ENCODE results near the gene EIF4A2. TPM values are rescaled to one million over a fixed set of nuclear protein-coding genes. Genes with fewer than 3 reads are reported as not detected.

Gene EIF4A2
- total RNA-seq, 1 experiment from 2014 or later = 446 TPM

GRCh38 chr3:186823386-186823785, 40.0 kb downstream of the EIF4A2 start:
- Histone ChIP-seq H3K4me2 (no peak overlapping the region), H3K9me2 (ENCODE audit: insufficient read depth) (no peaks in the 10 kb centered on the region), H2AFZ (no peak overlapping the region), H3K36me3 (ENCODE audit: low read depth) (no peaks in the 10 kb centered on the region), H3K27ac (no peak overlapping the region), H4K20me1 (ENCODE audit: insufficient read depth) (no peaks in the 10 kb centered on the region), H3K27me3 (ENCODE audit: insufficient read depth, low read depth) (peaks cover 6% of the 10 kb centered on the region; the same call in 1 of the 2 replicates), H3K9me3 (ENCODE audit: insufficient read depth, low read depth) (no peaks in the 10 kb centered on the region), H3K79me2 (ENCODE audit: low read depth) (peaks cover 10% of the 10 kb centered on the region), H3K4me3 (no peak overlapping the region), H3F3A (ENCODE audit: insufficient read depth, low read depth) (peaks cover 10% of the 10 kb centered on the region; the same call in 1 of the 2 replicates), H3K4me1 (replicated peaks; ENCODE audit: insufficient read depth) (peaks cover 9% of the 10 kb centered on the region)
- ChIA-PET POLR2A (ENCODE audit: unreplicated experiment) (no interaction called here), CTCF (interaction anchor here (0.7 kb wide), 1 partner anchor 203 kb away, joined by 3 read pairs; no protein-coding TSS in a partner anchor)
- no TSS peak for BruUV-seq (replicated peaks)
- TF ChIP-seq CTCF (conservative IDR thresholded peaks at IDR 0.05) = no peak
- no peak for TF ChIP-seq EZH2 (IDR thresholded peaks at IDR 0.05; ENCODE audit: low read depth)
- intact Hi-C loops (cut with micrococcal nuclease; ENCODE audit: unreplicated experiment) = loop anchor here (5.0 kb wide), 3 partner anchors 256 to 881 kb away; partner anchors contain the start of gene TBCCD1
- no peak for DNase-seq

- Histone ChIP-seq H3F3A (ENCODE audit: insufficient read depth, low read depth) (peaks cover 10% of the 10 kb centered on the region; the same call in 1 of the 2 replicates), H3K27me3 (ENCODE audit: insufficient read depth, low read depth) (peaks cover 17% of the 10 kb centered on the region), H2AFZ (no peak overlapping the region), H3K27ac (no peak overlapping the region), H3K4me1 (replicated peaks; ENCODE audit: insufficient read depth) (peaks cover 9% of the 10 kb centered on the region), H3K9me3 (ENCODE audit: insufficient read depth, low read depth) (no peaks in the 10 kb centered on the region), H3K4me2 (no peak overlapping the region), H3K9me2 (ENCODE audit: insufficient read depth) (no peaks in the 10 kb centered on the region), H3K36me3 (ENCODE audit: low read depth) (no peaks in the 10 kb centered on the region), H3K4me3 (no peak overlapping the region), H3K79me2 (ENCODE audit: low read depth) (peaks cover 10% of the 10 kb centered on the region), H4K20me1 (ENCODE audit: insufficient read depth) (no peaks in the 10 kb centered on the region)
- BruUV-seq (replicated peaks) = no TSS peak
- POLR2A ChIA-PET (ENCODE audit: unreplicated experiment) = no interaction called here
- TF ChIP-seq CTCF (conservative IDR thresholded peaks at IDR 0.05) = no peak
- no peak for TF ChIP-seq EZH2 (IDR thresholded peaks at IDR 0.05; ENCODE audit: low read depth)
- intact Hi-C loops (cut with micrococcal nuclease; ENCODE audit: unreplicated experiment) = loop anchor here (5.0 kb wide), 4 partner anchors 238 to 882 kb away; partner anchors contain the start of gene TBCCD1
- CTCF ChIA-PET = interaction anchor here (0.6 kb wide), 1 partner anchor 245 kb away, joined by 3 read pairs; no protein-coding TSS in a partner anchor
- no peak for DNase-seq
Observed at GRCh38 chr3:186824430-186825139, 41.2 kb downstream of the EIF4A2 start.

- DNase-seq = no peak
Observed at GRCh38 chr3:186825294-186825821, 42.0 kb downstream of the EIF4A2 start.

More at GRCh38 chr3:186825294-186825821, 42.0 kb downstream of the EIF4A2 start:
- Histone ChIP-seq H2AFZ (no peak overlapping the region), H3K4me1 (replicated peaks; ENCODE audit: insufficient read depth) (peaks cover 9% of the 10 kb centered on the region), H3F3A (ENCODE audit: insufficient read depth, low read depth) (peaks cover 10% of the 10 kb centered on the region; the same call in 1 of the 2 replicates), H3K27ac (no peak overlapping the region), H3K27me3 (ENCODE audit: insufficient read depth, low read depth) (peaks cover 25% of the 10 kb centered on the region), H3K79me2 (ENCODE audit: low read depth) (peaks cover 10% of the 10 kb centered on the region), H3K9me2 (ENCODE audit: insufficient read depth) (no peaks in the 10 kb centered on the region), H4K20me1 (ENCODE audit: insufficient read depth) (no peaks in the 10 kb centered on the region), H3K4me3 (no peak overlapping the region), H3K9me3 (ENCODE audit: insufficient read depth, low read depth) (no peaks in the 10 kb centered on the region), H3K36me3 (ENCODE audit: low read depth) (no peaks in the 10 kb centered on the region), H3K4me2 (no peak overlapping the region)
- intact Hi-C loops (cut with micrococcal nuclease; ENCODE audit: unreplicated experiment) = loop anchor here (5.0 kb wide), 1 partner anchor 237 kb away; no protein-coding TSS in a partner anchor
- BruUV-seq (replicated peaks) = no TSS peak
- CTCF ChIA-PET = interaction anchor here (0.6 kb wide), 1 partner anchor 246 kb away, joined by 3 read pairs; no protein-coding TSS in a partner anchor
- TF ChIP-seq CTCF (conservative IDR thresholded peaks at IDR 0.05) = no peak
- no peak for TF ChIP-seq EZH2 (IDR thresholded peaks at IDR 0.05; ENCODE audit: low read depth)
- POLR2A ChIA-PET (ENCODE audit: unreplicated experiment) = no interaction called here
